ENCODE results near the gene CCDC158. TPM values are rescaled to one million over a fixed set of nuclear protein-coding genes. Genes with fewer than 3 reads are reported as not detected.

The CCDC158 gene
- total RNA-seq, 1 donor from 2014 or later: 1.1 TPM

GRCh38 chr4:76276813-76277212, 144.1 kb downstream of the CCDC158 start:
- Histone ChIP-seq H3K4me3 (no peak overlapping the region), H3K36me3 (no peaks in the 10 kb centered on the region), H3K27ac (no peak overlapping the region), H3K4me1 (no peaks in the 10 kb centered on the region), H3K27me3 (no peaks in the 10 kb centered on the region), H3K9me3 (no peaks in the 10 kb centered on the region)
- intact Hi-C loops (cut with DNase I): no loop called here
- no peak for DNase-seq (ENCODE audit: low spot score in 2 of 2)
- TF ChIP-seq CTCF (IDR thresholded peaks at IDR 0.05): no peak

DNA sequence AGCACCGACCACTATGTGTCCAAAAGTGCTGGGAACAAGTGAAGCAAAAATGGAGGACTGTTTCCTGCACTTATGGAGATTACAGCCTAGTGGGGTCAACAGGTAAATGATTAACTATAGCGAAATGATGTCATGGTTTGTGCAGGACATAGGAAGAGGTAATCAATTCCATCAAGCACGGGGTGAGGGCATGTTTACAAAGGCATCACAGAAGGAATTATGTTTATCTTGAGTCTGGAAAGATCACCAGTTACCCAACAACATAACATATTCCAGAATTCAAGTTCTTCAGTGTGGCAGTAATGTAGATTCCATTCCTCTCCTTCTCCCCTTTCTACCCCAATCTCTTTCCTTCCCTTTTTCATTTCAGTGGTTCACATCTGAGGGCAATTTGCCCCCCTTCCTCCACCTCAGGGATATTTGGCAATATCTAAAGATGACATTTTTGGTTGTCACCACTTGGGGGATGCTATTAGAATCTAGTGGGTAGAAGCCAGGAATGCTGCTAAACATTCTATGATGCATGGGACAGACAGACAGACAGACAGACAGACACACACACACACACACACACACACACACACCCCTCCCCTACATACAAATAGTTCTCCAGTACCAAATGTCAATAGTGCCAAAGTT, 145.3 kb downstream of the CCDC158 start:
- TF ChIP-seq CTCF (IDR thresholded peaks at IDR 0.05): no peak
- no peaks in the 10 kb centered on the region for H3K27me3 ChIP-seq
- no peaks in the 10 kb centered on the region for H3K4me1 ChIP-seq
- no peaks in the 10 kb centered on the region for H3K9me3 ChIP-seq
- no peak for DNase-seq (ENCODE audit: low spot score in 2 of 2)
- intact Hi-C loops (cut with DNase I): no loop called here
- H3K27ac ChIP-seq: no peak overlapping the region
- H3K4me3 ChIP-seq: no peak overlapping the region
- H3K36me3 ChIP-seq: no peaks in the 10 kb centered on the region

DNA sequence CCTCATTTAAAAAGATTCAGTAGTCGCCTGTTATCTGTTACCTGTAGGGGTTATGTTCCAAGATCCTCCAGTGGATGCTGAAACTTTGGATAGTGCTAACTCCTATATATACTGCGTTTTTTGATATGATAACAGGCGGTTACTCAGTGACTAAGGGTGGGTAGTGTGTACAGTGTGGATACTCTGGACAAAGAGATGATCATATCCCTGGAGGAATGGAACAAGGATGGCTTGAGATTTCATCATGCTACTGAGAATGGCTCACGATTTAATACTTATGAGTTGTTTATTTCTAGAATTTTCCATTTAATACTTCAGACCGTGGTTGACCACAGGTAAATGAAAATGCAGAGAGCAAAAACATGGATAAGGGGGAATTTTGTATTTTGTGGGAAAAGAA, 147.9 kb downstream of the CCDC158 start:
- TF ChIP-seq CTCF (IDR thresholded peaks at IDR 0.05): no peak
- no peaks in the 10 kb centered on the region for H3K36me3 ChIP-seq
- no peak overlapping the region for H3K4me3 ChIP-seq
- H3K27me3 ChIP-seq: no peaks in the 10 kb centered on the region
- intact Hi-C loops (cut with DNase I): no loop called here
- H3K27ac ChIP-seq: no peak overlapping the region
- no peaks in the 10 kb centered on the region for H3K9me3 ChIP-seq
- H3K4me1 ChIP-seq: no peaks in the 10 kb centered on the region
- DNase-seq (ENCODE audit: low spot score in 2 of 2): no peak

- no peak for DNase-seq (ENCODE audit: low spot score in 2 of 2)
- Histone ChIP-seq H3K27ac (no peak overlapping the region), H3K4me1 (no peaks in the 10 kb centered on the region), H3K27me3 (no peaks in the 10 kb centered on the region), H3K9me3 (no peaks in the 10 kb centered on the region), H3K4me3 (no peak overlapping the region), H3K36me3 (no peaks in the 10 kb centered on the region)
- TF ChIP-seq CTCF (IDR thresholded peaks at IDR 0.05): no peak
- intact Hi-C loops (cut with DNase I): no loop called here
Measured at GRCh38 chr4:76272582-76272981, 148.4 kb downstream of the CCDC158 start.

- Histone ChIP-seq H3K4me3 (no peak overlapping the region), H3K27me3 (no peaks in the 10 kb centered on the region), H3K4me1 (no peaks in the 10 kb centered on the region), H3K36me3 (no peaks in the 10 kb centered on the region), H3K9me3 (no peaks in the 10 kb centered on the region), H3K27ac (no peak overlapping the region)
- no peak for DNase-seq (ENCODE audit: low spot score in 2 of 2)
- intact Hi-C loops (cut with DNase I): no loop called here
- no peak for TF ChIP-seq CTCF (IDR thresholded peaks at IDR 0.05)
Measured at GRCh38 chr4:76272073-76272472, 148.9 kb downstream of the CCDC158 start.

DNA sequence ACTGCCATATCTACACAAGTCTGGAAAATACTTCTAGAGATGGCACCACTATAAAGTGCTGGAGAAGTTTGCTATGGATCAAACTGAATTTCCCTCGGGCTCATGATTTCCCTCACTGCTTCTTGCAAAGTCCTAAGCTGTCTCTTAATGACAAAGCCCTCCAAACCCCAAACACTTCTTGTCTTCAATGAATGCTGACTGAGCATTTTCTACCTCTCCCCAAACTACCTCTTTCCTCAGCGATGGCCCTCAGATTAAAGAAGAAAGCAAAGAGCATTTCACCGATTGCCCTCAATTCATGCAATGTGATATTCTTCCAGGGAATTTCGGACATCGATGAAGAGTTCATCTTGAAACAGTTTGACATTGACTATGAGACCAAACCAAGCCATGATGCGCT, 149.7 kb downstream of the CCDC158 start:
- no peak overlapping the region for H3K27ac ChIP-seq
- H3K4me1 ChIP-seq: no peaks in the 10 kb centered on the region
- no peaks in the 10 kb centered on the region for H3K9me3 ChIP-seq
- H3K27me3 ChIP-seq: no peaks in the 10 kb centered on the region
- DNase-seq (ENCODE audit: low spot score in 2 of 2): no peak
- intact Hi-C loops (cut with DNase I): no loop called here
- H3K4me3 ChIP-seq: no peak overlapping the region
- no peak for TF ChIP-seq CTCF (IDR thresholded peaks at IDR 0.05)
- no peaks in the 10 kb centered on the region for H3K36me3 ChIP-seq
